Body of pancreas (tissue), 4 donors: Measurements from ENCODE around the gene MTX1. TPM values are rescaled to one million over a fixed set of nuclear protein-coding genes. Genes with fewer than 3 reads are reported as not detected.
A peak's percentile ranks its signal among the peaks of the same experiment; 100 is the strongest.
"Not testable (repeated sequence)": the region's sequence is repeated elsewhere in the genome, so short reads cannot be mapped to it uniquely, and the experiment has no call there.

ENCODE experiments used
- ATAC-seq: fragments of 150-250 bp; one replicate; pipeline ENCODE4 v1.9.1; 2016
- DNase-seq, 4 donors: peaks; one replicate each; pipeline ENCODE4 v3.0.0-alpha.2; 2019
- H3K27ac ChIP-seq, 4 donors: fragments of 200-600 bp; sonication (generic); 1 replicate in 3 of 4; 2 replicates in 1 of 4; pipeline versions ENCODE4 v1.5.1 to v1.6.1; 2016 to 2019; ENCODE audit warnings: mild to moderate bottlenecking in 1 of 4, mixed read lengths in 1 of 4, moderate library complexity in 1 of 4
- H3K27me3 ChIP-seq, 2 donors: fragments of 200-600 bp; sonication (generic); one replicate each; pipeline ENCODE4 v1.6.0; 2016; ENCODE audit warnings: mild to moderate bottlenecking in 1 of 2
- H3K36me3 ChIP-seq, 2 donors: fragments of 200-600 bp; sonication (generic); replicated peaks in 1 of 2; 2 replicates each; pipeline ENCODE4 v1.5.1; 2016; ENCODE audit warnings: low read depth in 2 of 2; ENCODE audit not compliant: insufficient read depth in 1 of 2
- H3K4me1 ChIP-seq: fragments of 200-600 bp; sonication (generic); one replicate; pipeline ENCODE4 v1.6.0; 2016
- H3K4me3 ChIP-seq, 2 donors: fragments of 200-600 bp; sonication (generic); 1 replicate in 1 of 2; 2 replicates in 1 of 2; pipeline ENCODE4 v1.5.1; 2016 to 2019
- H3K9me3 ChIP-seq, 3 donors: fragments of 200-600 bp; sonication (generic); 1 replicate in 2 of 3; 2 replicates in 1 of 3; pipeline ENCODE4 v1.5.1; 2016
- CTCF ChIP-seq, 7 experiments: fragments of 450-650 bp in 4 of 7; fragments of 200-600 bp in 3 of 7; sonication (generic) in 3 of 7; IDR thresholded peaks; one replicate each; pipeline ENCODE4 v1.5.1; 2016 to 2019; ENCODE audit warnings: antibody characterized with exemption in 7 of 7
- POLR2A ChIP-seq, 3 donors: fragments of 450-650 bp; IDR thresholded peaks; one replicate each; pipeline ENCODE4 v1.6.1; 2016; ENCODE audit warnings: antibody characterized with exemption in 3 of 3, mild to moderate bottlenecking in 2 of 3
- WGBS, 2 donors: methylation state at CpG; one replicate each; pipeline ENCODE4 v1.1.5; 2017; 5-methylcytosine and 5-hydroxymethylcytosine counted together
- intact Hi-C: fragments of 100-400 bp; cut with DNase I; formaldehyde crosslinking; loops from one replicate; pipeline ENCODE4 v1.15.1; 2023
- total RNA-seq, 2 donors: library from RNA; depleted of rRNA; stranded (reverse); fragments of >200 nt; gene quantifications; one replicate each; pipeline ENCODE4 v1.1.0, GENCODE V29; 2016

The MTX1 gene
- total RNA-seq, 2 donors from 2014 or later = 5.9 to 16.3 TPM

- H3K4me1 ChIP-seq = peaks cover 11% of the 10 kb centered on the region
- H3K27ac ChIP-seq = peak overlapping the region in 1 of 4 donors; percentile 5
- DNase-seq (no peak), ATAC-seq (no peak)
- H3K27me3 ChIP-seq = no peaks in the 10 kb centered on the region
- H3K4me3 ChIP-seq = no peak overlapping the region
- H3K36me3 ChIP-seq = peaks cover 0 to 7% of the 10 kb centered on the region in 2 donors
- no peaks in the 10 kb centered on the region for H3K9me3 ChIP-seq
- intact Hi-C loops = loop anchor here (5.0 kb wide), 2 partner anchors 34 to 74 kb away; no protein-coding TSS in a partner anchor
- WGBS, 2 donors = 57 to 71% methylated on average over 7 to 8 of the region's 8 CpGs
- TF ChIP-seq CTCF (IDR thresholded peaks at IDR 0.05) (no peak), POLR2A (IDR thresholded peaks at IDR 0.05) (no peak)
Observed at GRCh38 chr1:155166051-155166470, 42.4 kb upstream of the MTX1 start.

- Histone ChIP-seq H3K27me3 (no peaks in the 10 kb centered on the region), H3K9me3 (no peaks in the 10 kb centered on the region), H3K4me3 (no peak overlapping the region), H3K36me3 (peaks cover 0 to 7% of the 10 kb centered on the region in 2 donors), H3K27ac (peak overlapping the region in 1 of 4 donors; percentile 45), H3K4me1 (peaks cover 11% of the 10 kb centered on the region)
- intact Hi-C loops = loop anchor here (5.0 kb wide), 2 partner anchors 34 to 74 kb away; no protein-coding TSS in a partner anchor
- DNase-seq = peak in 2 of 4 donors; percentile 28 to 30
- WGBS, 2 donors = 44 to 65% methylated on average over 20 to 26 of the region's 27 CpGs
- peak; percentile 20 for ATAC-seq
- no peak for TF ChIP-seq POLR2A (IDR thresholded peaks at IDR 0.05)
- no peak for TF ChIP-seq CTCF (IDR thresholded peaks at IDR 0.05)
Observed at GRCh38 chr1:155166471-155167165, 41.9 kb upstream of the MTX1 start.

GRCh38 chr1:155167166-155168104, 41.1 kb upstream of the MTX1 start:
- WGBS, 2 donors = 7 to 9% methylated on average over 16 to 25 of the region's 28 CpGs
- no peak overlapping the region for H3K4me3 ChIP-seq

GRCh38 chr1:155168105-155168445, 40.4 kb upstream of the MTX1 start:
- not testable (repeated sequence) for H3K36me3 ChIP-seq, ATAC-seq, H3K9me3 ChIP-seq, DNase-seq, H3K27ac ChIP-seq, H3K4me3 ChIP-seq, H3K27me3 ChIP-seq
- peaks cover 19% of the 10 kb centered on the region for H3K4me1 ChIP-seq
- WGBS, 2 donors = 35 to 38% methylated on average over 4 of the region's 4 CpGs
- TF ChIP-seq POLR2A (IDR thresholded peaks at IDR 0.05) = peak in 1 of 3 donors; percentile 9
- intact Hi-C loops = loop anchor here (5.0 kb wide), 2 partner anchors 36 to 76 kb away; no protein-coding TSS in a partner anchor

More at GRCh38 chr1:155167166-155168104, 41.1 kb upstream of the MTX1 start:
- ATAC-seq = peak; percentile 85
- no peaks in the 10 kb centered on the region for H3K9me3 ChIP-seq
- peaks cover 0 to 7% of the 10 kb centered on the region in 2 donors for H3K36me3 ChIP-seq
- H3K27ac ChIP-seq = peak overlapping the region in 2 of 4 donors; percentile 2 to 45
- H3K4me1 ChIP-seq = peaks cover 17% of the 10 kb centered on the region
- DNase-seq = peak; percentile 90 to 91 (median 91)
- TF ChIP-seq CTCF (IDR thresholded peaks at IDR 0.05) (peak; percentile 79 to 95 (median 93)), POLR2A (IDR thresholded peaks at IDR 0.05) (no peak)
- no peaks in the 10 kb centered on the region for H3K27me3 ChIP-seq
- intact Hi-C loops = loop anchor here (5.0 kb wide), 2 partner anchors 35 to 75 kb away; no protein-coding TSS in a partner anchor
